Body of pancreas (tissue), 4 donors: ENCODE data around the gene CFAP206.

Experiments used
- CTCF ChIP-seq, 7 experiments: fragments of 450-650 bp in 4 of 7; fragments of 200-600 bp in 3 of 7; sonication (generic) in 3 of 7; IDR thresholded peaks; one replicate each; pipeline ENCODE4 v1.5.1; 2016 to 2019; ENCODE audit warnings: antibody characterized with exemption in 7 of 7
- POLR2A ChIP-seq, 3 donors: fragments of 450-650 bp; IDR thresholded peaks; one replicate each; pipeline ENCODE4 v1.6.1; 2016; ENCODE audit warnings: antibody characterized with exemption in 3 of 3, mild to moderate bottlenecking in 2 of 3

GRCh38 chr6:87504441-87504840, 96.7 kb downstream of the CFAP206 start:
- TF ChIP-seq POLR2A (IDR thresholded peaks at IDR 0.05) (no peak), CTCF (IDR thresholded peaks at IDR 0.05) (no peak)
